ENCODE results near the gene TLE2.

GRCh38 chr19:3038214-3038613 lies 9.1 kb upstream of the TLE2 start:
- TF ChIP-seq ZNF274 (IDR thresholded peaks at IDR 0.05; ENCODE audit: low read depth, low read length) (no peak), YY1 (IDR thresholded peaks at IDR 0.05; ENCODE audit: insufficient read depth, insufficient read length) (no peak), SUZ12 (IDR thresholded peaks at IDR 0.05; ENCODE audit: extremely low read depth, insufficient read depth, insufficient read length) (no peak)
